ENCODE results near the gene ODR4.

DNA sequence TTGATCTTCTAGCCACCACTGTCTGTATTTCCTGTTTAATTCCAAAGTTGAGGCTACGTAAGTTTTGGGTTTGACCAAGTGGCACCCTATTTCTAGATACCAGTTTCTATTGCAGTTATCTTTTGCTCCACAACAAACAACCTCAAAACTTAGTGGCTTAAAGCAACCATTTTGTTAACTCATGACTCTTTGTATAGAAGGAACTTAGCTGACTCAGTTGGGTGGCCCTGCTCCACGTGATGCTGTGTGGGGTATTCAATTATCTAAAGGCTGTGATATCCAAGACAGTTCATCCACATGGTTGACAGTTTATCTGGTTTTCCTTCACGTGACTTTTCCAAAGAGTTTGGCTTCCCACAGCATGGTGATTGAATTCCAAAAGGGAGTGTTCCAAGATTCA lies 50.5 kb downstream of the ODR4 start:
- TF ChIP-seq, protein P1, sequence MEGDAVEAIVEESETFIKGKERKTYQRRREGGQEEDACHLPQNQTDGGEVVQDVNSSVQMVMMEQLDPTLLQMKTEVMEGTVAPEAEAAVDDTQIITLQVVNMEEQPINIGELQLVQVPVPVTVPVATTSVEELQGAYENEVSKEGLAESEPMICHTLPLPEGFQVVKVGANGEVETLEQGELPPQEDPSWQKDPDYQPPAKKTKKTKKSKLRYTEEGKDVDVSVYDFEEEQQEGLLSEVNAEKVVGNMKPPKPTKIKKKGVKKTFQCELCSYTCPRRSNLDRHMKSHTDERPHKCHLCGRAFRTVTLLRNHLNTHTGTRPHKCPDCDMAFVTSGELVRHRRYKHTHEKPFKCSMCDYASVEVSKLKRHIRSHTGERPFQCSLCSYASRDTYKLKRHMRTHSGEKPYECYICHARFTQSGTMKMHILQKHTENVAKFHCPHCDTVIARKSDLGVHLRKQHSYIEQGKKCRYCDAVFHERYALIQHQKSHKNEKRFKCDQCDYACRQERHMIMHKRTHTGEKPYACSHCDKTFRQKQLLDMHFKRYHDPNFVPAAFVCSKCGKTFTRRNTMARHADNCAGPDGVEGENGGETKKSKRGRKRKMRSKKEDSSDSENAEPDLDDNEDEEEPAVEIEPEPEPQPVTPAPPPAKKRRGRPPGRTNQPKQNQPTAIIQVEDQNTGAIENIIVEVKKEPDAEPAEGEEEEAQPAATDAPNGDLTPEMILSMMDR (IDR thresholded peaks at IDR 0.05; ENCODE audit: low read depth, low read length, missing input control) = no peak
- TF ChIP-seq RAD21 (IDR thresholded peaks at IDR 0.05) (no peak), GABPA (IDR thresholded peaks at IDR 0.05 in 1 of 2, conservative IDR thresholded peaks at IDR 0.05 in 1 of 2) (no peak), YY1 (IDR thresholded peaks at IDR 0.05) (no peak), JUND (IDR thresholded peaks at IDR 0.05) (no peak), SP1 (IDR thresholded peaks at IDR 0.05) (no peak), TAF1 (conservative IDR thresholded peaks at IDR 0.05) (no peak)
- TF ChIP-seq, protein P2, sequence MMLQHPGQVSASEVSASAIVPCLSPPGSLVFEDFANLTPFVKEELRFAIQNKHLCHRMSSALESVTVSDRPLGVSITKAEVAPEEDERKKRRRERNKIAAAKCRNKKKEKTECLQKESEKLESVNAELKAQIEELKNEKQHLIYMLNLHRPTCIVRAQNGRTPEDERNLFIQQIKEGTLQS (IDR thresholded peaks at IDR 0.05) = no peak
- TF ChIP-seq, protein P3, sequence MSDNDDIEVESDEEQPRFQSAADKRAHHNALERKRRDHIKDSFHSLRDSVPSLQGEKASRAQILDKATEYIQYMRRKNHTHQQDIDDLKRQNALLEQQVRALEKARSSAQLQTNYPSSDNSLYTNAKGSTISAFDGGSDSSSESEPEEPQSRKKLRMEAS (IDR thresholded peaks at IDR 0.05) = no peak

All from liver (tissue), 3 donors.